ENCODE data around the gene LRRC75B.
"Not testable (repeated sequence)": the region's sequence is repeated elsewhere in the genome, so short reads cannot be mapped to it uniquely, and the experiment has no call there.

Gene LRRC75B, protein sequence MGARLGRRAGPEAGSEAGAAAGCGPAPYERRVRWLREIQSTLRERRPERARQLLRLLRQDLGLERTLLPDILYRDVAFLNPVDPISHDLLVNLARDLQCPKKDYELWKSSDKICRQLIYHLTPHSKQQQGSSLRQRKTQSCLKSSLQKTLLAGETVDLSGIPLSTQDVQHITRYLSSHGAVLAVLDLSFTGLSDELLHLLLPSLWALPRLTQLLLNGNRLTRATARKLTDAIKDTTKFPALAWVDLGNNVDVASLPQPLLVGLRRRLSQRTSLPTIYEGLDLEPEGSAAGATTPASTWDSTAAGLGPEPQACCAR

DNA sequence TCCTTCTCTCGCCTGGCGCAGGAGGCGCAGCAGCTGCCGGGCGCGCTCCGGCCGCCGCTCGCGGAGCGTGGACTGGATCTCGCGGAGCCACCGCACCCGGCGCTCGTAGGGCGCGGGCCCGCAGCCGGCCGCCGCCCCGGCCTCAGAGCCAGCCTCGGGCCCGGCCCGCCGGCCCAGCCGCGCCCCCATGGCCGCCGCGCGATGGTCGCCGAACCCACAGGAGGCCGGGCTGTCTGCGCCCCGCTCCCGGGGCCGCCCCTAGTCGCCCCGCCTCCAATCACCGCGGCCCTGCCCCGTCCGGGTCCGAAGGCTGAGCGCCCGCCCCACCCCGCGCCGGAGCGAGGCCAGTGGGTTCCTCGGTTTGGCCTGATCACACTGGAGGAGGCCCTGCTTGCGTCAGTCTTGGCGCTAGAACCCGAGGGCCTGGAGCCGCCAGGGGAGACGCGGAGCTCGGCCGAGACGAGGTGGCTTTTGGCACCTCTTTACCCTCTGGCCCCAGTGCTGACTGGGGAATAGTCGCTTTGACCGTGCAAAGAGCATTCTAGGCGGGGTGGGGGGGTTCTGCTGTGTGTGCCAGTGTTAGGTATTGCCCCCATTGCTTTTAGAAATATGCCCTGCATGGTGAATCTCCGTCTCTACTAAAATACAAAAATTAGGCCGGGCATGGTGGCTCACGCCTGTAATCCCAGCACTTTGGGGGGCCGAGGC is at the start of gene LRRC75B:
LRRC75B (minus strand) TSS at position 223 of the 708 bp plus-strand sequence; CDS start at position 189, 34 bp downstream.
- no peak for DNase-seq

DNA sequence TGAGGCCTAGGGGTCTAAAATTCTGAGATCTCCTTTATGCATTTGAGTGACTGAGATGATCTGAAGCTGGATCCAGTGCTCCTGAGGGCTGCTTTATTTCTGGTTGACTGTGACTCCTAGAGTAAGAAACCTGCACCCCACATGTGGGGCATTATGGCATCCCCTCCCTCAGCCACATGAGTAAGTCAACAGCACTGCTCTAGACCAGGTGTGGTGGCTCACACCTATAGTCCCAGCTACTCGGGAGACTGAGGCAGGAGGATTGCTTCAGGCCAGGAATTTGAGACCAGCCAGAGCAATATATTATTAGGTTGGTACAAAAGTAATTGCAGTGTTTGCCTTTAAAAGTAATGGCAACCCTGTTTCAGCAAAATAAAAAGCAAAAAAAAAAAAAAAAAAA is 49.4 kb upstream of the LRRC75B start:
- not testable (repeated sequence) for DNase-seq

DNA sequence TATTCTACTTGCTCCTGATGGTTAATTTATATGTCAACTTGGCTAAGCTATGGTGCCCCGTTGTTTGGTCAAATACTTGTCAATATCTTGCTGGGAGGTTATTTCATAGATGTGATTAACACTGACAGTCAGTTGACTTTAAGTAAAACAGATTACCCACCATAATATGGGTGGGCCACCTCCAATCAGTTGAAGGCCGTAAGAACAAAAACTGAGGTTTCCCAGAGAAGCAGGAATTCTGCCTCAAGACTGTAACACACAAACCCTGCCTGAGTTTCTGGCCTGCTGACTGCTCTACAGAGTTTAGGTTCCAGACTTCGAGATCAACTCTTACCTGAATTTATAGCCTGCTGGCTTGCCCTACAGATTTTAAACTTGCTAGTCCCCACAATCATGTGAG is 43.6 kb upstream of the LRRC75B start:
- DNase-seq = not testable (repeated sequence)

DNA sequence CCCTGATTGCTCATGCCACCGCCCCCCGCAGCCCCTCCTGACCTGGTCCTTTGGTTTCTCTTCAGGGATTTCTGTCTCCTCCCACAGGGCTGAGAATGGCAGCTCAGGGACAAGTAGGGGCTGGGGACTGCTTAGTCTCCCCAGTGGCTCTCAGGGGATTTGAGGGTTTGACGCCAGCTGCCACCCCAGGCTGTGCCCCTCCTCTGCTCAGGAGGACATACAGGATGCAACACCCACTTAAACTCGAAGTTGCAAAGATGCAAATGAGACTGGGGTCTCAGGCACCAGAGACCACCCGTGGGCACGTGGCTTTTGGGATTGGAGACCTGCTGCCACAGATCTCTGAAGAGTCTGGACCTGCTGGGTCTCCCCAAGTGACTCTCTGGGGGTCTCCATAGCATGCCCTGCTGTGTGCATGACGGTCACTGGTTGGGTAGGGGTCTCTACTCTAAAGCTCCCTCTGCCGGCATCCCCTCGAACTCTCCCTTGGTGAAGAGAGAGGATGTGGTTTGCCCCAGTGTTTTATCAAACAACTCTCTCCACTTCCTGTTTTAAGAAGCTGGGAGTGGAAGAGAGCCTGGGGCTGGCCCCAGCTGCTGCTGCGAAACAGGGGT is 42.0 kb upstream of the LRRC75B start:
- not testable (repeated sequence) for DNase-seq

DNA sequence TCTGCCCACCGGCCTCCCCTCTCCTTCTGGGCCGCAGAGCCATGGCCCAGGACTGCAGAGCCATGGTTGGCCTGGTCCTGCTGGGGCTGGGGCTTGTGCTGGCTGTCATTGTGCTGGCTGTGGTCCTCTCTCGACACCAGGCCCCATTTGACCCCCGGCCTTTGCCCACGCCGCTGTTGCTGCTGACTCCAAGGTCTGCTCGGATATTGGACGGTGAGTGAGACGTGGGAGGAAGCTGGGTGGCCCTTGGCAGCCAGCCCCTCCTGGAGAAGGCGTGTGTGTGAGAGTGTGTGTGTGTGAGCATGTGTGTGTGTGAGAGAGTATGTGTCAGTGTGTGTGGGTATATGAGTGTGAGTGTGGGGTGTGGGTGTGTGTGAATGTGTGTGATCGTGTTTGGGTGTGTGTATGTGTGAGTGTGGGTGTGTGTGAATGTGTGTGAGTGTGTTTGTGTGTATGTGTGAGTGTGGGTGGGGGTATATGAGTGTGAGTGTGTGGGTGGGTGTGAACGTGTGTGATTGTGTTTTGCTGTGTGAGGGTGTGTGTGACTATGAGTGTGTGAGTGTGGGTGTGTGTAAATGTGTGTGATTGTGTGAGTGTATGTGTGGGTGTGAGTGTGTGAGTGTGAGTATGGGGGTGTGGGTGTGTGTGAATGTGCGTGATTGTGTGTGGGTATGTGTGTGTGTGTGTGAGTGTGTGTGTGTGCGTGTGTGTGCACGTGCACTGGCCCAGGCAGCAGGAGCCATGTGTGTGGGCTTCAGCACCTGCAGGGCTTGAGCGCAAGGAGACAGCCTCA is 40.6 kb upstream of the LRRC75B start:
- not testable (repeated sequence) for DNase-seq

DNA sequence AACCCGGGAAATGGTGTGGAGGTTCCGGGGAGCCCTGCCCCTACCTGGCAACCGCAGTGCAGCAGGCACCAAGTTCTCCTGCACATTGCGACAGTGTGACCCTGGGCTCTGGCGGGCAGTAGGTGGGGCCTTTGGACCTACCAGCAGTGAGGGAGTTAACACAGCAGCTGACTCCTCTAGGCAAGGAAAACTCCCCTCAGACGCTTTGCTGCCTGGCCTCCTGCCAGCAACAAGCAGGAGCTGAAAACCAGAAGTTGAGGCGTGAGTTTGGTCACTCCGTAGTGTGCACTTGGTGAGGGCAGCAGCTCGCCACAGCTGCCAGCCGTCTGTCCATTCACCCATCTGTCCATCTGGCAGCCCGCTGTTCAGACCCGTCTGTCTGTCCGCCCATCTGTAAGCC is 39.8 kb upstream of the LRRC75B start:
- not testable (repeated sequence) for DNase-seq

DNA sequence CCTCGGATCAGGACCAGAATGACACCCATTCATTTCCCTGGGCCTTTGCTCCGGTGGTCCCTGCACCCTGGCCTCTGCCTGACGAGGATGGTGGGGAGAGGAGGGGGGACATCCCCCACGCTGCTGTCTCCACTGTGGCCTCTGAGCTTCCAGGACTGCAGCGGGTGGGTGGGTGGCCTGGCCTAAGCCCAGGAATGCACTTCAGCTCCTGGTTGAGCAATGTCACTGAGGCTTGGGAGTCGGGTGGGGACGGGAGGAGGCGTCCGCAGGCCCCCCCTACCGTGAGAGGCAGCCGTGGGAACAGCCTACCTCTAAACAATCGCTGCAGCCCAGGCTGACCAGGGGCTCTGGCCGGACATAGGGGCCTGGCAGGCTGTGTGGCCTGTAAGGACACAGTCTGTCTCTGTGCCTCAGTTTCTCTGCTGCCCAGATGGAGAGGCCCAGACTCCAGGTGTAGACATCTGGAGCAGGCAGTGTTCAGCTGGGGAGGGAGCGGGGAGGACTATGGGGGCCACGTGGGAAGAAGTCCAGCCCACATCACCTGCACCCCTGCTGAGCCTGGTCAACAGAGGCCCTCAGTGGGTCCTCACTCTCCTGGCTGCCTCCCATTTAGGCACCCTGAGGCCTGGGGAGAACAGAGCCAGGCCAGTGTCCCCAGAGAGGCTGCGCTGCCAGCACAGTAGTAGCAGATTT is 38.7 kb upstream of the LRRC75B start:
- not testable (repeated sequence) for DNase-seq

DNA sequence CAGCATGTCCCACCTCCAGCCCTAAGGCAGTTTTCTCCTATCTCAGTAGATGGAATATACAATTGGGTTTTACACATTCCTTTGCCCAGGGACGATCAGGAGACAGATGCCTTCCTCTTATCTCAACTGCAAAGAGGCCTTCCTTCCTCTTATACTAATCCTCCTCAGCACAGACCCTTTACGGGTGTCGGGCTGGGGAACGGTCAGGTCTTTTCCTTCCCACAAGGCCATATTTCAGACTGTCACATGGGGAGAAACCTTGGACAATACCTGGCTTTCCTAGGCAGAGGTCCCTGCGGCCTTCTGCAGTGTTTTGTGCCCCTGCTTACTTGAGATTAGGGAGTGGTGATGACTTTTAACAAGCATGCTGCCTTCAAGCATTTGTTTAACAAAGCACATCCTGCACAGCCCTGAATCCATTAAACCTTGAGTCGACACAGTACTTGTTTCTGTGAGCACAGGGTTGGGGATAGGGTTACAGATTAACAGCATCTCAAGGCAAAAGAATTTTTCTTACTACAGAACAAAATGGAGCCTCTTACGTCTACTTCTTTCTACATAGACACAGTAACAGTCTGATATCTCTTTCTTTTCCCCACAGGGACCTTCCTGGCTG is 38.0 kb upstream of the LRRC75B start:
- not testable (repeated sequence) for DNase-seq

DNA sequence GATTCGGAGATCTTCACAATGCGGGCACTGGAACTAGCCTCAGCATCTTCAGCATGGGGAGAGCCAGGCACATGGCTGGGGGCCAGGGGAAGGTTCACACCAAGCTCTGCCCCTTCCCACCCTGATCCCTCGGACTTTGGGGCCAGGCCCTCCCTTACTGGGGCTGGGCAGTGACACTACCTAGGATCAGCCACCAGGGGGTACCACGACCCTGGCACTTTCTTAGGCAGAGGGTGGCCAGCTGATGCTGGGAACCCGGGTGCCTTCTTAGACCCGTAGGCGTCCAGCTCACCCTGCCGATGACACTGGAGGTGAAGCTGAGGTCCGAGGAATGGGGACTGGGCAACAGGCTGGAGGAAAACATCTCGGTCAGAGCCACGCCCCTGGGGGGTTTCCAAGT is 36.2 kb upstream of the LRRC75B start:
- not testable (repeated sequence) for DNase-seq

DNA sequence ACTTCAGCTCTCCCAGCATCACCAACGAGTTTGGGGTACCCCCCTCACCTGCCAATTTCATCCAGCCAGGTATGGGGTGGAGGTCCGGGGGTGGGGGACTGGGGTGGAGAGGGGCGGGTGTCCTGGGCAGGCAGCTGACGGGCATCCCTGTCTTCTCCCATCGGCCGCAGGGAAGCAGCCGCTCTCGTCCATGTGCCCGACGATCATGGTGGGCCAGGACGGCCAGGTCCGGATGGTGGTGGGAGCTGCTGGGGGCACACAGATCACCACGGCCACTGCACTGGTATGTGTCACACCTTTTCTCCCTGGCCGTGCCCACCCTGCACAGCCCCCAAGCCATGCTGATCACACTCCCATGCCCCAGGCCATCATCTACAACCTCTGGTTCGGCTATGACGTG is 35.0 kb upstream of the LRRC75B start:
- not testable (repeated sequence) for DNase-seq

DNA sequence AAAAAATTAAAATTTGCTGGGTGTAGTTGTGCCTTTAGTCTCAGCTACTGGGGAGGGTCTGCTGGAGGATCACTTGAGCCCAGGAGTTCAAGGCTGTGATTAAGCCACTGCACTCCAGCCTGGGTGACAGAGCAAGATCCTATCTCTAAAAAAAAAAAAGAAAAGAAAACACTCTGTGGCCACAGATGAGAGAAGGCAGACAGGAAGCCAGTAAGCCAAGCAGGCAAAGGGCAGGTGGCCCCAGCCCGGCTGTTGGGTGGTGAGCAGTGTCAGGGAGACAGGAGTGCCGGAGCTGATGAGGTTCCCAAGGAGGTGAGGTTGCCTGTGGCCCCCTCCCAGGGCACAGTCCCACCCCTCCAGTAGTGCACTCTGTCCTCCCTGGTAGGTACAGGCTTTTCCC is 29.7 kb upstream of the LRRC75B start:
- DNase-seq = not testable (repeated sequence)

DNA sequence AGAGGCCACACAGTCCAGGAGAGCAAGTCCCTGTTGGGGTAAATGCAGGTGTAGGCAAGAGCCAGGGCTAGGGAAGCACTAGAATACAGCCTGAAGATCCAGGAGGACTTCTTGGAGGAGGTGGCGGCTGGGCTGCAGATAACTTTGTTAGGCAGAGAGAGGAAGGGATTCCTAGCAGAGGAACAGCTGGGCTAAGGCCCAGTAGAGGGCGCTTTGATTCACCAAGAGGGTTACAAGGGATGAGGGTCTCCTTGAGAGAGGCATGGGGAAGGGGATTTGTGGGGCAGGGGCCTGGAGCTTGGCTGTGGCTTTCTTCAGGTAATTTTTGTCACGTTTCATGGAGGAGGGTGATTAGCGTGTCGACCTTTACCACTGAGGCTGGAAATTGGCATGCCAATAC is 28.4 kb upstream of the LRRC75B start:
- DNase-seq = not testable (repeated sequence)

DNA sequence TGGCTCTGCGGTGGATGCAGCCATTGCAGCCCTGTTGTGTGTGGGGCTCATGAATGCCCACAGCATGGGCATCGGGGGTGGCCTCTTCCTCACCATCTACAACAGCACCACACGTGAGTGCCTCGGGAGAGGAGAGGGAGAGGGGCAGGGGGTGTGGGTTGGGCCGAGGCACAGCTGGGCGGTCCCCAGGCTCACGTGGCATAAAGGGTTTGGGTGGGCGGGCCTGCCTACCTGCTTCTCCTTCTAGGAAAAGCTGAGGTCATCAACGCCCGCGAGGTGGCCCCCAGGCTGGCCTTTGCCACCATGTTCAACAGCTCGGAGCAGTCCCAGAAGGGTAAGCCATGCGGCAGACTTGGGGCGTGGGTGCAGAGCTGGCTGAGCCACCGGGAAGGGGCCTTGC is 21.9 kb upstream of the LRRC75B start:
- not testable (repeated sequence) for DNase-seq

DNA sequence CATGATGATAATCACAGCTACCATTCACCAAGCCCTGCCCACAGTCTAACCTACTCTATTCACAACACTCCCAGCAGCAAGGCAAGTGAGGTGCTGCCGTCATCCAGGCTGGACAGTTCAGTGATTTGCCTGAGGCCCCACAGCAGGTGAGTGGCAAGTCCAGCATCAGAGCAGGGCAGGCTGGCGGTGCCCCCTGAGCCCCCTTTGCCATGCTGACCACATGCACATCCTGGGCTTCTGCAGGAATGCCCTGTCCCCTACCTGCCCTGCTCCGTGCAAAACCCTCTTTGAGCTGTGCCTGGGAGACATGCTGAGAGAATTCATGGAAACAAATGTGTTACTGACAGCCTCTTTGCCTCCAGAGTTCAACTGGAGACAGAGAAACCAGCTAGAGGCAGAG is 17.0 kb upstream of the LRRC75B start:
- not testable (repeated sequence) for DNase-seq

DNA sequence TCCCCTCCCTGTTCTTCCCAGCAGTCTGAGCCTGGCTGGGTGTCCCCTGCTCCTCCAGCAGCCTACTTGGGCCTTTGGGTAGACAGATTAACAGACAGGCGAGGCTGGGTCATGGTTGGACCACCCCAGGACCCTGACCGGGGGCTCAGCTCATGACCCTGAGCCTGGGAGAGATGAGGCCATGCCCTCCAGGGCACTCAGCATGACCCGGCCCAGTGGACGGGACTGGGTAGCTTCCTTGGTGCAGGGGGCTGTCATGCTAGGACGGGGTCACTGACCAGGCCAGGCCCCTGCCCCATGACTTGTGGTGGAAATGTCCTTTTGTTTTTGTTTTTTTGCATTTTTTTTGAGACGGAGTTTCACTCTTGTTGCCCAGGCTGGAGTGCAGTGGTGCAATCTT is 15.5 kb upstream of the LRRC75B start:
- DNase-seq = not testable (repeated sequence)

DNA sequence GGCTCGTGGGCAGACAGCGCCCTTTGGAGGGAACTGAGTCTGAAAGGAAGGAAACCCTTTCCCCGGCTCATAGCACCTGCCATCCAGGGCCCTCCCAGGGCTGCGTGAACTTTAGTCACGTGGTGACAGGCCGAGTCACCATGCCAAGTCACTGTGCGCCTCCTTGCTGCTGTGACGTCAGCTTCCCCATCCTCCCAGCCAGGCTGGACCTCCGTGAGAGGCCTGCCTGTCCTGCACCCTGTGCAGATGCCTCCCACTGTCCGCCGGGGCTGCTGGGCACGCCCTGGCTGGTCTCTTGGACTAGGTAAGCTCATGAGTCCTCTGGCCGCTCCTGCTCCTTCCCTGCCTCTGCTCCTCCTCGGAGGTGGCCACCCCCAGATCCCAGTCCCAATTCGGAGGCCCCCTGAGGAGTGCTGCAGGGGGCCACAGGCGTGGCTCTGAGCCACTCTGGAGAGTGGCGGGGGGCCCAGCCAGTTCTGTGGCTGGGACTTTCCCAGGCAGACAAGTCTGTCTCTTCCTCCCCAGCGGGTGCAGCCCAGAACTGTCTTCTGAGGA is 14.6 kb upstream of the LRRC75B start:
- peak; percentile 46 for DNase-seq

DNA sequence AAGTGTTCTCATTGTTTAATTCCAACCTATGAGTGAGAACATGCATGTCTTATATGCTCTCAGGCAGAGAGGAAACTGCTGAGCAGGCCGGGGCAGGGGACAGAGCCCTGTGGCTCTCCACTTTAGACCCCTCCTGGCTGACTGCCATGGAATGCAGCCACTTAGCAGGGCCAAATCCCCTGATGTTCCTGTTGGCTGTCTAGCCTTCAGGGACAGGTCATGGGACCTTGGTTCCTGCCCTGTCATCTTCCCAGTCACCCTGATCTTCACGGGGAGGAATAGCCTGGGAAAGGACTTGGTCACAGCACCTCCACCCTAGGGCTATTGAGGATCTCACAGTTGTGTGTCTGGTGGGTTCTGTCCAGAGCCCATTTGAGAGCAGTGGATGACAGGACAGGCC is 13.5 kb upstream of the LRRC75B start:
- DNase-seq = not testable (repeated sequence)

DNA sequence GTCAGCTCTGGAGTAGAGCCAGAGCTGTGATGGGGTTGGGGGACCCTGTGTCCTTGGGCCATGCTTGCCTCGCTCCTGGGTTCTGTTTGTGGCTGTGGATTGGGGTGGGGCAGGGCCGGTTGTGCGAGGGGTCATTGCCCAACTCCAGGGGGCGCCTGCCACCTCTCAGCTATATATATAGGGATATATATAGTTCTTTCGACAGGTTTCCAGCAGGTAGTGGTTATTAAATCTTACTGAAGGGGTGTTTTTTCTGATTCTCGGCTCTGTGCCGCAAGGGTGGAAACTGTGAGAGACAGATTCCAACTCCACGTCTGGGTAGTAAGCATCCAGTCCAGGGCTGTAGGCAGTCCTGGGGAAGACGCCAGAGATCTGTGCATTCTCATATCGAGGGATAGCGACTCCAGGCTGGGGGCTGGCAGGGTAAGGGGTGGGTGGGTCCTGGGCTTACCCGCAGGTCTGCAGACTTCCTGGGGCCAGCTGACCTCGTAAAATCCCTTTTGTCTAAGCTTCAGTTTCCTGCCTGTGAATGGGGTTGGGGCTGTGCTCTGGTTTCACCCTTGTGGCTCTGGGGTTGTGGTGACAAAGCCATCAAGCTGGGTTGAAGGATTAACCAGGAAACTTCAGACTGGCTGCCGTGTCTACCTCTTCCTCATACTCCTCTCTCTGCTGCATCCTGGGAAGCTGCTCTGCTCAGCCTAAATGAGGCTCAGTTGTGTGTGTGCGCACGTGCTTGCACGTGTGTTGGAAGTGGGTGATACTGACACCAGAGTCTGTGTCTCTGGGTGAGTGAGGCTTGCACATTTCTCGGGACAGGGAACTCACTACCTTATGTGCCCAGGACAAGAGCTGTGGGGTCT is 11.1 kb upstream of the LRRC75B start:
- DNase-seq = peak; percentile 24

DNA sequence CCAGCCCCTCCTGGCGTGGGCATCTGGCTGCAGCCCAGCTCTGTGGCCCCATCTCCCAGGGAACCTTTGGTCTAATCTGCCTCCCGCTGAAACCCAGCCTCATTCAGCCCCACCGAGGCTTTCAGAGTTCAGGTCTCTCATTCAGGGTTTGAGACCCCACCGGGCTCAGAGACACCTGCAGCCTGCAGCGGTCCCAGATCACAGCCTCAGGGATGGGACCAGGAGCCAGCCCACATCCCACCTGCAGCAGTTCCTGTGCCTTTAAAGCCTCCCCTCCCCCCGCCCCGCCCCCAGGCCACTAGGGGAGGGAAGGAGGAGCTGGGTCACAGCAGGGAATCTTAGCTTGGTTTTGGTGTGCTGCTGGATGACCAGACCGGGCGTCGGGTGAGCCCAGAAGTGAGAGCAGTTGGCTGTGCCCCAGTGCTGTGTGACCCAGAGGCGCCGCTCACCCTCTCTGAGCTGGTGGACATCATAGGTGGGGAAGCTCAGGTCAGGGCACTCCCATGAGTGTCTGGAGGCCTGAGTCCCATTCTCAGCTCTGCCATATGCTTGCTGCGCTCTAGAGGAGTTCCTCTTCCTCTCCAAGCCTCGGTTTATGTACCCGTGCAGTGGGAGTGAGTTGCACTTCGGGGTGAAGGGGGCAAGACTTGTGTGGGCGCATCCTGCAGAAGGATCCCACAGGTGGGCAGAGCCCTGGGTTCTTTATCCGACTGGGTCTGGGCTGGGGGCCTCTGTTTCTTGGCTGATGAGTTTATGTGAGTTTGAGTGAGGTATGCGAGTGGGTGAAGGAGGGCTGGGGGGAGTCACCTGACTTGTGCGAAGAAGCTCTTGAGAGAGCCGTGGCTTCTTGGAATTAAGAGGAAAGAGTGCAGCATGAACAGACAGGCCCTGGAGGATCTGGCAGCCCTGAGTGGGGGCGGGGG is 10.2 kb upstream of the LRRC75B start, which contains the start of gene GGT1:
GGT1 (plus strand) TSS at position 347 of the 923 bp plus-strand sequence. CDS start 7,889 bp downstream, outside the sequence.
- peak; percentile 14 for DNase-seq

All from activated T-cell treated with anti-CD3 and anti-CD28 coated beads, Interleukin-2, amount 50 U/mL, for 1 hour (primary cell).